ENCODE data around the gene SASH1.
A peak's percentile ranks its signal among the peaks of the same experiment; 100 is the strongest.

SASH1 gene

DNA sequence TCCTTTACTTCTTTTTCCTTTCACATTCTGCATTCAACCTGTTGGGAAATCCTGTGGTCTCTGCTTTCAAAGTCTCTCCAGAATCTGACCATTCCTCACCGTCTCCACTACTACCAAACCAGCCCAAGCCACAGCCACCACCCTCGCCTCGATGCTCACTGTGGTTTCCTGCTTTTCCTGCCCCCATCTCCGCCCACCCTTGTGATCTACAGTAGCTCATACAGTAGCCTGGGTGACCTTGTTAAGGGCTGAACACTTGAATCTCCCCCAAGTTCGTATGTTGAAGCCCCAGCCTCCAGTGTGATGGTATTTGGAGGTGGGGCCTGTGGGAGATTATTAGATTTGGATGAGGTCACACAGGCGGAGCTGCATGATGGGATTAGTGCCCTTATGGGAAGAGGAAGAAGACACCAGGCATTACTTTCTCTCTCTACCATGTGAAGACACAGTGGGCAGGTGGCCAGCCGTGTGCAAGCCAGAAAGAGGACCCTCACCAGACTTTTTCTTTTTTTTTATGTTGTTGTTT is 215.2 kb downstream of the SASH1 start:
- ChIA-PET CTCF (interaction anchor here (0.6 to 1.1 kb wide), 9 partner anchors 9 to 959 kb away, joined by 3 to 6 read pairs (median 4); no protein-coding TSS in a partner anchor), POLR2A (interaction anchor here (0.7 kb wide), 1 partner anchor 92 kb away, joined by 4 read pairs; no protein-coding TSS in a partner anchor)
- TF ChIP-seq ZFHX2 (tag by site-specific recombination; conservative IDR thresholded peaks at IDR 0.05) (peak; percentile 23; the same call in 1 of the 2 replicates), EGR2 (tag by site-specific recombination; IDR thresholded peaks at IDR 0.05; ENCODE audit: low read depth) (peak; percentile 30; the same call in 1 of the 2 replicates), ZNF830 (tag by site-specific recombination; IDR thresholded peaks at IDR 0.05; ENCODE audit: low read depth) (no peak)
- no peaks in the 10 kb centered on the region for H3K36me3 ChIP-seq (ENCODE audit: control insufficient read depth in 2 of 2, insufficient read depth in 1 of 2, low read length in 2 of 2)
- no peak overlapping the region for H3K27ac ChIP-seq (ENCODE audit: extremely low read depth, low read depth, low read length)
- H3K4me1 ChIP-seq (ENCODE audit: control insufficient read depth, insufficient read depth, low read length) = no peaks in the 10 kb centered on the region
- no peaks in the 10 kb centered on the region for H3K9me3 ChIP-seq (ENCODE audit: control insufficient read depth, insufficient read depth, low read depth, low read length)
- no peak overlapping the region for H3K4me3 ChIP-seq (ENCODE audit: low read depth, low read length)

DNA sequence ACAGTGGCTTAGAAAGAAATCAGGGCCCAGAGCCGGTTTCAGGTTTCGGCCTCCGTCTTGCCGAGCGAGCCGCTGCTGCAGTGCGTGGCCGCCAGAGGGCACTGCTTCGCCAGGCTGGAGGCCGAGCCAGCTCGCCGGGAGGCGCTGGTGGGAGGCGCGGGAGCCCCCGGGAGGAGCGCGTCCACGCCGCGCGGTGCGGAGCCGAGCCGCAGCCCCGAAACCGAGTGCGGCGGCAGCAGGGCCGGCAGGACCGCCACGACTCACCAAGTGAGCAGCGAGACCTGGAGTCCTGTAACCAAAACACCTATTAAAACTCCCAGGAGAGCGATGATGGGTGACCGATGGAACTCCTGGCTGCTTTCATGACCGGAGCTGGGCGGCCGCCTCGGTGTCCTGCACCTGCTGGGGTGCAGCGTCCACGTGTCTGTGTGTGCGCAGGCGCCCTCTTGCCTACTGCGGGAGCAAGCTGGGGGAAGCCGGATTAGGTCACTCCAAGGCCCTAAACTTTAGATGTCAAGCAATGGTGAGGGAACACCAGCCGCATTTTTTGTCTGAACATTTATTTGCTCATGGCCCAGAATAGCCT is 217.3 kb downstream of the SASH1 start:
- H3K36me3 ChIP-seq (ENCODE audit: control insufficient read depth in 2 of 2, insufficient read depth in 1 of 2, low read length in 2 of 2) = no peaks in the 10 kb centered on the region
- peak overlapping the region; percentile 29; the same call in 1 of the 2 replicates for H3K27ac ChIP-seq (ENCODE audit: extremely low read depth, low read depth, low read length)
- ChIA-PET CTCF (interaction anchor here (0.5 to 4.9 kb wide), 48 partner anchors 10 to 1329 kb away, joined by 3 to 43 read pairs (median 4); no protein-coding TSS in a partner anchor), POLR2A (interaction anchor here (0.6 to 1.0 kb wide), 3 partner anchors 37 to 413 kb away, joined by 3 read pairs; no protein-coding TSS in a partner anchor)
- H3K4me1 ChIP-seq (ENCODE audit: control insufficient read depth, insufficient read depth, low read length) = no peaks in the 10 kb centered on the region
- H3K9me3 ChIP-seq (ENCODE audit: control insufficient read depth, insufficient read depth, low read depth, low read length) = no peaks in the 10 kb centered on the region
- H3K4me3 ChIP-seq (ENCODE audit: low read depth, low read length) = peak overlapping the region; percentile 49
- TF ChIP-seq YY1 (tag by site-specific recombination; IDR thresholded peaks at IDR 0.05) (peak; percentile 27; the same call in 1 of the 2 replicates), ZEB2 (tag by site-specific recombination; IDR thresholded peaks at IDR 0.05) (peak; percentile 90), GLI2 (tag by site-specific recombination; IDR thresholded peaks at IDR 0.05; ENCODE audit: borderline replicate concordance, low read depth) (no peak), ZNF629 (tag by site-specific recombination; IDR thresholded peaks at IDR 0.05) (peak; percentile 33; the same call in 1 of the 2 replicates), HOXC10 (CRISPR knock-in tag; IDR thresholded peaks at IDR 0.05) (no peak), REPIN1 (tag by site-specific recombination; IDR thresholded peaks at IDR 0.05; ENCODE audit: low read depth) (no peak), ZBTB7A (tag by site-specific recombination; IDR thresholded peaks at IDR 0.05; ENCODE audit: low read depth) (no peak), ZNF10 (tag by site-specific recombination; IDR thresholded peaks at IDR 0.05) (peak; percentile 97), ZNF292 (tag by site-specific recombination; IDR thresholded peaks at IDR 0.05; ENCODE audit: borderline replicate concordance, low read depth) (no peak), ZNF530 (tag by site-specific recombination; IDR thresholded peaks at IDR 0.05; ENCODE audit: low read depth) (no peak), ZNF843 (tag by site-specific recombination; IDR thresholded peaks at IDR 0.05) (0 out of 2 replicates have a peak, but pooled peaks have one; percentile 33), ZNF335 (tag by site-specific recombination; conservative IDR thresholded peaks at IDR 0.05) (peak; percentile 96), KLF10 (tag by site-specific recombination; IDR thresholded peaks at IDR 0.05) (peak; percentile 42; the same call in 1 of the 2 replicates), ZNF549 (tag by site-specific recombination; IDR thresholded peaks at IDR 0.05) (no peak), ZNF37A (tag by site-specific recombination; IDR thresholded peaks at IDR 0.05) (no peak)
- TF ChIP-seq, protein P1, sequence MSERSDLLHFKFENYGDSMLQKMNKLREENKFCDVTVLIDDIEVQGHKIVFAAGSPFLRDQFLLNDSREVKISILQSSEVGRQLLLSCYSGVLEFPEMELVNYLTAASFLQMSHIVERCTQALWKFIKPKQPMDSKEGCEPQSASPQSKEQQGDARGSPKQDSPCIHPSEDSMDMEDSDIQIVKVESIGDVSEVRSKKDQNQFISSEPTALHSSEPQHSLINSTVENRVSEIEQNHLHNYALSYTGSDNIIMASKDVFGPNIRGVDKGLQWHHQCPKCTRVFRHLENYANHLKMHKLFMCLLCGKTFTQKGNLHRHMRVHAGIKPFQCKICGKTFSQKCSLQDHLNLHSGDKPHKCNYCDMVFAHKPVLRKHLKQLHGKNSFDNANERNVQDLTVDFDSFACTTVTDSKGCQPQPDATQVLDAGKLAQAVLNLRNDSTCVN (tag by site-specific recombination; optimal IDR thresholded peaks at IDR 0.05) = peak; percentile 92
- TF ChIP-seq, protein P2, sequence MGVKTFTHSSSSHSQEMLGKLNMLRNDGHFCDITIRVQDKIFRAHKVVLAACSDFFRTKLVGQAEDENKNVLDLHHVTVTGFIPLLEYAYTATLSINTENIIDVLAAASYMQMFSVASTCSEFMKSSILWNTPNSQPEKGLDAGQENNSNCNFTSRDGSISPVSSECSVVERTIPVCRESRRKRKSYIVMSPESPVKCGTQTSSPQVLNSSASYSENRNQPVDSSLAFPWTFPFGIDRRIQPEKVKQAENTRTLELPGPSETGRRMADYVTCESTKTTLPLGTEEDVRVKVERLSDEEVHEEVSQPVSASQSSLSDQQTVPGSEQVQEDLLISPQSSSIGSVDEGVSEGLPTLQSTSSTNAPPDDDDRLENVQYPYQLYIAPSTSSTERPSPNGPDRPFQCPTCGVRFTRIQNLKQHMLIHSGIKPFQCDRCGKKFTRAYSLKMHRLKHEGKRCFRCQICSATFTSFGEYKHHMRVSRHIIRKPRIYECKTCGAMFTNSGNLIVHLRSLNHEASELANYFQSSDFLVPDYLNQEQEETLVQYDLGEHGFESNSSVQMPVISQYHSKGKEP (tag by site-specific recombination; IDR thresholded peaks at IDR 0.05) = 0 out of 2 replicates have a peak, but pooled peaks have one; percentile 46
- TF ChIP-seq, protein P3, sequence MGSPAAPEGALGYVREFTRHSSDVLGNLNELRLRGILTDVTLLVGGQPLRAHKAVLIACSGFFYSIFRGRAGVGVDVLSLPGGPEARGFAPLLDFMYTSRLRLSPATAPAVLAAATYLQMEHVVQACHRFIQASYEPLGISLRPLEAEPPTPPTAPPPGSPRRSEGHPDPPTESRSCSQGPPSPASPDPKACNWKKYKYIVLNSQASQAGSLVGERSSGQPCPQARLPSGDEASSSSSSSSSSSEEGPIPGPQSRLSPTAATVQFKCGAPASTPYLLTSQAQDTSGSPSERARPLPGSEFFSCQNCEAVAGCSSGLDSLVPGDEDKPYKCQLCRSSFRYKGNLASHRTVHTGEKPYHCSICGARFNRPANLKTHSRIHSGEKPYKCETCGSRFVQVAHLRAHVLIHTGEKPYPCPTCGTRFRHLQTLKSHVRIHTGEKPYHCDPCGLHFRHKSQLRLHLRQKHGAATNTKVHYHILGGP (tag by site-specific recombination; IDR thresholded peaks at IDR 0.05) = no peak
- TF ChIP-seq, protein P4, sequence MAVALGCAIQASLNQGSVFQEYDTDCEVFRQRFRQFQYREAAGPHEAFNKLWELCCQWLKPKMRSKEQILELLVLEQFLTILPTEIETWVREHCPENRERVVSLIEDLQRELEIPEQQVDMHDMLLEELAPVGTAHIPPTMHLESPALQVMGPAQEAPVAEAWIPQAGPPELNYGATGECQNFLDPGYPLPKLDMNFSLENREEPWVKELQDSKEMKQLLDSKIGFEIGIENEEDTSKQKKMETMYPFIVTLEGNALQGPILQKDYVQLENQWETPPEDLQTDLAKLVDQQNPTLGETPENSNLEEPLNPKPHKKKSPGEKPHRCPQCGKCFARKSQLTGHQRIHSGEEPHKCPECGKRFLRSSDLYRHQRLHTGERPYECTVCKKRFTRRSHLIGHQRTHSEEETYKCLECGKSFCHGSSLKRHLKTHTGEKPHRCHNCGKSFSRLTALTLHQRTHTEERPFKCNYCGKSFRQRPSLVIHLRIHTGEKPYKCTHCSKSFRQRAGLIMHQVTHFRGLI (tag by site-specific recombination; IDR thresholded peaks at IDR 0.05) = peak; percentile 44; the same call in 1 of the 2 replicates
- TF ChIP-seq, protein P5, sequence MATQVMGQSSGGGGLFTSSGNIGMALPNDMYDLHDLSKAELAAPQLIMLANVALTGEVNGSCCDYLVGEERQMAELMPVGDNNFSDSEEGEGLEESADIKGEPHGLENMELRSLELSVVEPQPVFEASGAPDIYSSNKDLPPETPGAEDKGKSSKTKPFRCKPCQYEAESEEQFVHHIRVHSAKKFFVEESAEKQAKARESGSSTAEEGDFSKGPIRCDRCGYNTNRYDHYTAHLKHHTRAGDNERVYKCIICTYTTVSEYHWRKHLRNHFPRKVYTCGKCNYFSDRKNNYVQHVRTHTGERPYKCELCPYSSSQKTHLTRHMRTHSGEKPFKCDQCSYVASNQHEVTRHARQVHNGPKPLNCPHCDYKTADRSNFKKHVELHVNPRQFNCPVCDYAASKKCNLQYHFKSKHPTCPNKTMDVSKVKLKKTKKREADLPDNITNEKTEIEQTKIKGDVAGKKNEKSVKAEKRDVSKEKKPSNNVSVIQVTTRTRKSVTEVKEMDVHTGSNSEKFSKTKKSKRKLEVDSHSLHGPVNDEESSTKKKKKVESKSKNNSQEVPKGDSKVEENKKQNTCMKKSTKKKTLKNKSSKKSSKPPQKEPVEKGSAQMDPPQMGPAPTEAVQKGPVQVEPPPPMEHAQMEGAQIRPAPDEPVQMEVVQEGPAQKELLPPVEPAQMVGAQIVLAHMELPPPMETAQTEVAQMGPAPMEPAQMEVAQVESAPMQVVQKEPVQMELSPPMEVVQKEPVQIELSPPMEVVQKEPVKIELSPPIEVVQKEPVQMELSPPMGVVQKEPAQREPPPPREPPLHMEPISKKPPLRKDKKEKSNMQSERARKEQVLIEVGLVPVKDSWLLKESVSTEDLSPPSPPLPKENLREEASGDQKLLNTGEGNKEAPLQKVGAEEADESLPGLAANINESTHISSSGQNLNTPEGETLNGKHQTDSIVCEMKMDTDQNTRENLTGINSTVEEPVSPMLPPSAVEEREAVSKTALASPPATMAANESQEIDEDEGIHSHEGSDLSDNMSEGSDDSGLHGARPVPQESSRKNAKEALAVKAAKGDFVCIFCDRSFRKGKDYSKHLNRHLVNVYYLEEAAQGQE (tag by site-specific recombination; IDR thresholded peaks at IDR 0.05) = 0 out of 2 replicates have a peak, but pooled peaks have one; percentile 15

All from HEK293 (cell line).